ENCODE results near the gene SNAI3. TPM values are rescaled to one million over a fixed set of nuclear protein-coding genes. Genes with fewer than 3 reads are reported as not detected.

Gene SNAI3
- total and polyA plus RNA-seq, 9 of the 15 experiments (the other 6 are each of a cell fraction or from before 2014, with no cell fraction given): 0.04 to 4.1 (median 0.80) TPM; not detected in 1

DNA sequence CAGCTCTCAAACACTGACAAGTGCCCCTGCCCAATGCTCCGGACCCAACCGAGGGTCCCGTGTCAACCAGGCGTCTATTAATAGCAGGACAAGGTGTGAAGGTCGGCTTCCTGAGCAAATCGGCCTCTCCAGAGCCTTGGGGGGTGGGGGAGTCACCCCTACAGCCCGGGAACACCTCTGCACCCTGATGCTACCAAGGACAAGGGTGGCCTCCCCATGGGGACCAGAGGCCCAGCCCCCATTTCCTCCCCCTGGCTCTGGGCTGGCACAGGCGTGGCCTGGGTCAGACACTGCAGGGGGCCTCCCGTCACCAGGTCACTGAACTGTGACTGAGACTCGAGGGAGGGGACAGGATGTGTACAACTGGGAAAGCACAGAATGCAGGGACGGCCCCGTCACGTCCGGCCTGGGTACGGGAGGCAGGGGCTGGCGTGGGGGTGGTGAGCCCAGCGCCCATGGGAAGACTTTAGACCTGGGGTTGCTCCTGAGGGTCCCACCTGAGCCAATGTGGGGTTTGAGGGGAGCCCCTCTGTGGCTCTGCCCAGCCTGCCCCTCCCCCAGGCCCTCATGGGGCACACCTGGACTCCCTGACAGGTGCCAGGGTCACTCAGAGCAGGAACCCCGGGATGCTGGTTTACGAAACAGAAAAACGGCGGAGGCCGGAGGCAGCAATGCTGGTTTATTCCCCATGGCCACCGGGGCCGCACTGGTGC is 34.9 kb downstream of the SNAI3 start (continued):
- TF ChIP-seq U2AF1 (optimal IDR thresholded peaks at IDR 0.05; ENCODE audit: low read depth, low read length) (no peak), RBM25 (IDR thresholded peaks at IDR 0.05; ENCODE audit: low read depth, low read length, severe bottlenecking) (no peak), ZBTB1 (CRISPR knock-in tag; IDR thresholded peaks at IDR 0.05; ENCODE audit: borderline replicate concordance, low read depth) (no peak), BRD4 (IDR thresholded peaks at IDR 0.05) (peak; percentile 87; the same call in 1 of the 2 replicates), MAFG (tag; conservative IDR thresholded peaks at IDR 0.05) (no peak), ZNF175 (CRISPR knock-in tag; IDR thresholded peaks at IDR 0.05; ENCODE audit: low read depth) (0 out of 2 replicates have a peak, but pooled peaks have one; percentile 43), CBX2 (IDR thresholded peaks at IDR 0.05; ENCODE audit: insufficient read depth, low read length, poor library complexity, severe bottlenecking) (no peak), SREBF2 (CRISPR knock-in tag; IDR thresholded peaks at IDR 0.05) (no peak), NEUROD1 (IDR thresholded peaks at IDR 0.05; ENCODE audit: borderline replicate concordance, low read depth, low read length, partially characterized antibody) (peak; percentile 12), CCNT2 (IDR thresholded peaks at IDR 0.05; ENCODE audit: borderline replicate concordance, extremely low read depth, insufficient read length, low read depth, low read length) (peak; percentile 4), NR2F6 (CRISPR knock-in tag; IDR thresholded peaks at IDR 0.05) (no peak), MAFF (IDR thresholded peaks at IDR 0.05; ENCODE audit: low read length) (no peak), ZNF644 (tag; IDR thresholded peaks at IDR 0.05; ENCODE audit: low read depth) (no peak), ERF (CRISPR knock-in tag; IDR thresholded peaks at IDR 0.05) (peak; percentile 58; the same call in 1 of the 2 replicates), ZNF165 (CRISPR knock-in tag; IDR thresholded peaks at IDR 0.05; ENCODE audit: borderline replicate concordance) (no peak), RBM34 (IDR thresholded peaks at IDR 0.05; ENCODE audit: borderline replicate concordance, insufficient read depth, low read length) (no peak), ZNF253 (CRISPR knock-in tag; conservative IDR thresholded peaks at IDR 0.05) (no peak), ZNF696 (CRISPR knock-in tag; conservative IDR thresholded peaks at IDR 0.05) (no peak), EGR1 (conservative IDR thresholded peaks at IDR 0.05) (peak; percentile 43; the same call in 1 of the 2 replicates)
- TF ChIP-seq, protein P1, sequence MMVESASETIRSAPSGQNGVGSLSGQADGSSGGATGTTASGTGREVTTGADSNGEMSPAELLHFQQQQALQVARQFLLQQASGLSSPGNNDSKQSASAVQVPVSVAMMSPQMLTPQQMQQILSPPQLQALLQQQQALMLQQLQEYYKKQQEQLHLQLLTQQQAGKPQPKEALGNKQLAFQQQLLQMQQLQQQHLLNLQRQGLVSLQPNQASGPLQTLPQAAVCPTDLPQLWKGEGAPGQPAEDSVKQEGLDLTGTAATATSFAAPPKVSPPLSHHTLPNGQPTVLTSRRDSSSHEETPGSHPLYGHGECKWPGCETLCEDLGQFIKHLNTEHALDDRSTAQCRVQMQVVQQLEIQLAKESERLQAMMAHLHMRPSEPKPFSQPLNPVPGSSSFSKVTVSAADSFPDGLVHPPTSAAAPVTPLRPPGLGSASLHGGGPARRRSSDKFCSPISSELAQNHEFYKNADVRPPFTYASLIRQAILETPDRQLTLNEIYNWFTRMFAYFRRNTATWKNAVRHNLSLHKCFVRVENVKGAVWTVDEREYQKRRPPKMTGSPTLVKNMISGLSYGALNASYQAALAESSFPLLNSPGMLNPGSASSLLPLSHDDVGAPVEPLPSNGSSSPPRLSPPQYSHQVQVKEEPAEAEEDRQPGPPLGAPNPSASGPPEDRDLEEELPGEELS (CRISPR knock-in tag; IDR thresholded peaks at IDR 0.05; ENCODE audit: borderline replicate concordance): peak; percentile 60; the same call in 1 of the 2 replicates
- TF ChIP-seq, protein P2, sequence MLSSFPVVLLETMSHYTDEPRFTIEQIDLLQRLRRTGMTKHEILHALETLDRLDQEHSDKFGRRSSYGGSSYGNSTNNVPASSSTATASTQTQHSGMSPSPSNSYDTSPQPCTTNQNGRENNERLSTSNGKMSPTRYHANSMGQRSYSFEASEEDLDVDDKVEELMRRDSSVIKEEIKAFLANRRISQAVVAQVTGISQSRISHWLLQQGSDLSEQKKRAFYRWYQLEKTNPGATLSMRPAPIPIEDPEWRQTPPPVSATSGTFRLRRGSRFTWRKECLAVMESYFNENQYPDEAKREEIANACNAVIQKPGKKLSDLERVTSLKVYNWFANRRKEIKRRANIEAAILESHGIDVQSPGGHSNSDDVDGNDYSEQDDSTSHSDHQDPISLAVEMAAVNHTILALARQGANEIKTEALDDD (IDR thresholded peaks at IDR 0.05): peak; percentile 14; the same call in 1 of the 2 replicates
- TF ChIP-seq, protein P3, sequence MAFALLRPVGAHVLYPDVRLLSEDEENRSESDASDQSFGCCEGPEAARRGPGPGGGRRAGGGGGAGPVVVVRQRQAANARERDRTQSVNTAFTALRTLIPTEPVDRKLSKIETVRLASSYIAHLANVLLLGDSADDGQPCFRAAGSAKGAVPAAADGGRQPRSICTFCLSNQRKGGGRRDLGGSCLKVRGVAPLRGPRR (CRISPR knock-in tag; IDR thresholded peaks at IDR 0.05): 0 out of 2 replicates have a peak, but pooled peaks have one; percentile 66
- TF ChIP-seq, protein P4, sequence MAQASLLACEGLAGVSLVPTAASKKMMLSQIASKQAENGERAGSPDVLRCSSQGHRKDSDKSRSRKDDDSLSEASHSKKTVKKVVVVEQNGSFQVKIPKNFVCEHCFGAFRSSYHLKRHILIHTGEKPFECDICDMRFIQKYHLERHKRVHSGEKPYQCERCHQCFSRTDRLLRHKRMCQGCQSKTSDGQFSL (CRISPR knock-in tag; IDR thresholded peaks at IDR 0.05): no peak
- TF ChIP-seq, protein P4 (tag; IDR thresholded peaks at IDR 0.05): no peak

Data from K562 (cell line).